ENCODE data around the gene MYG1. TPM values are rescaled to one million over a fixed set of nuclear protein-coding genes. Genes with fewer than 3 reads are reported as not detected.

Gene MYG1
- total RNA-seq, 1 donor from 2014 or later: 35.3 TPM

GRCh38 chr12:53267306-53267998, 32.0 kb upstream of the MYG1 start:
- H3K27ac ChIP-seq: peak overlapping the region; percentile 46
- H3K4me1 ChIP-seq: peaks cover 8% of the 10 kb centered on the region
- peak overlapping the region; percentile 72 for H3K4me3 ChIP-seq
- no peaks in the 10 kb centered on the region for H3K27me3 ChIP-seq (ENCODE audit: low read depth)
- H3K9me3 ChIP-seq: no peaks in the 10 kb centered on the region
- no peaks in the 10 kb centered on the region for H3K36me3 ChIP-seq
- ATAC-seq (peak; percentile 38 to 61), DNase-seq (no peak)
- no peak for TF ChIP-seq CTCF (IDR thresholded peaks at IDR 0.05)
- intact Hi-C loops (cut with DNase I): no loop called here

- peaks cover 8% of the 10 kb centered on the region for H3K4me1 ChIP-seq
- intact Hi-C loops (cut with DNase I): no loop called here
Observed at GRCh38 chr12:53267999-53268629, 31.4 kb upstream of the MYG1 start, which contains the start of gene ESPL1. Gene ESPL1 (plus strand): TSS chr12:53268299. CDS start chr12:53268767, 468 bp downstream.

DNA sequence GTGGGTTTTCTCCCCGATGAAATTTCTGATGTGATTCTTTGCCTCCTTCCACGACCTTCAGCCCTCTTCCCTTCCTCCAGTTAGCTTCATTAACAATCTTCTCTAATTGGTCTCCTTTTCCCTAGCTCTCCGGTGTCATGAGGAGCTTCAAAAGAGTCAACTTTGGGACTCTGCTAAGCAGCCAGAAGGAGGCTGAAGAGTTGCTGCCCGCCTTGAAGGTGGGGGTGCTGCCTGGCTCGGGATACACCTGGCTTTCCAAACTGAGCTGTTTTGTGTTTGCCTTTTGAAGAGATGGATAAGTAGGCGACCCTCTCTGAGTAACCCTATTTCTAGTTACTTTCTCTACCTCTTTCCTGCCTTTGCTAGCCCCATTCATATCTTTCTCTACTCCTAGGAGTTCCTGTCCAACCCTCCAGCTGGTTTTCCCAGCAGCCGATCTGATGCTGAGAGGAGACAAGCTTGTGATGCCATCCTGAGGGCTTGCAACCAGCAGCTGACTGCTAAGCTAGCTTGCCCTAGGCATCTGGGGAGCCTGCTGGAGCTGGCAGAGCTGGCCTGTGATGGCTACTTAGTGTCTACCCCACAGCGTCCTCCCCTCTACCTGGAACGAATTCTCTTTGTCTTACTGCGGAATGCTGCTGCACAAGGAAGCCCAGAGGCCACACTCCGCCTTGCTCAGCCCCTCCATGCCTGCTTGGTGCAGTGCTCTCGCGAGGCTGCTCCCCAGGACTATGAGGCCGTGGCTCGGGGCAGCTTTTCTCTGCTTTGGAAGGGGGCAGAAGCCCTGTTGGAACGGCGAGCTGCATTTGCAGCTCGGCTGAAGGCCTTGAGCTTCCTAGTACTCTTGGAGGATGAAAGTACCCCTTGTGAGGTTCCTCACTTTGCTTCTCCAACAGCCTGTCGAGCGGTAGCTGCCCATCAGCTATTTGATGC, 30.6 kb upstream of the MYG1 start:
- no peak overlapping the region for H3K27ac ChIP-seq

More at GRCh38 chr12:53267999-53268629, 31.4 kb upstream of the MYG1 start, which contains the start of gene ESPL1:
- Histone ChIP-seq H3K27ac (peak within 1 kb of the TSS; percentile 46), H3K9me3 (no peaks in the 10 kb centered on the region), H3K4me3 (peak within 1 kb of the TSS; percentile 72), H3K36me3 (no peaks in the 10 kb centered on the region), H3K27me3 (ENCODE audit: low read depth) (no peaks in the 10 kb centered on the region)
- TF ChIP-seq CTCF (IDR thresholded peaks at IDR 0.05): peak; percentile 47
- peak; percentile 80 for DNase-seq
- peak; percentile 92 to 96 for ATAC-seq

GRCh38 chr12:53274445-53274844, 25.1 kb upstream of the MYG1 start:
- intact Hi-C loops (cut with DNase I): no loop called here
- H3K27ac ChIP-seq: no peak overlapping the region
- H3K36me3 ChIP-seq: no peaks in the 10 kb centered on the region
- no peak for TF ChIP-seq CTCF (IDR thresholded peaks at IDR 0.05)
- no peak for ATAC-seq
- H3K9me3 ChIP-seq: no peaks in the 10 kb centered on the region
- no peak overlapping the region for H3K4me3 ChIP-seq
- no peak for DNase-seq
- H3K27me3 ChIP-seq (ENCODE audit: low read depth): no peaks in the 10 kb centered on the region
- no peaks in the 10 kb centered on the region for H3K4me1 ChIP-seq

More for the DNA sequence above, 30.6 kb upstream of the MYG1 start:
- Histone ChIP-seq H3K27me3 (ENCODE audit: low read depth) (no peaks in the 10 kb centered on the region), H3K36me3 (no peaks in the 10 kb centered on the region), H3K4me1 (peaks cover 8% of the 10 kb centered on the region), H3K9me3 (no peaks in the 10 kb centered on the region), H3K4me3 (peak overlapping the region; percentile 72)
- peak in 1 of 2 donors; percentile 3 for ATAC-seq
- no peak for TF ChIP-seq CTCF (IDR thresholded peaks at IDR 0.05)
- intact Hi-C loops (cut with DNase I): no loop called here
- no peak for DNase-seq

DNA sequence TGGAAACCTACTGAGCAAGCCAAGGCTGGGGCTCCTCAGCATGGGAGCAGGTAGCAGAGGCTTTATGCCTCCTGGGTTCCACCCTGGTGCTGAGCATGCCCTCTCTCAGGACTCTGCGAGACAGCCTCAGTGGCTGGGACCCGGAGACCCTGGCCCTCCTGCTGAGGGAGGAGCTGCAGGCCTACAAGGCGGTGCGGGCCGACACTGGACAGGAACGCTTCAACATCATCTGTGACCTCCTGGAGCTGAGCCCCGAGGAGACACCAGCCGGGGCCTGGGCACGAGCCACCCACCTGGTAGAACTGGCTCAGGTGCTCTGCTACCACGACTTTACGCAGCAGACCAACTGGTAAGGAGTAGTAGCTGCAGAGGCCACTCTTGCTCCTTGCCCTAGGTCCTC, 23.0 kb upstream of the MYG1 start:
- H3K27ac ChIP-seq: no peak overlapping the region
- ATAC-seq: peak in 1 of 2 donors; percentile 10
- no peaks in the 10 kb centered on the region for H3K36me3 ChIP-seq
- no peak for DNase-seq
- no peaks in the 10 kb centered on the region for H3K4me1 ChIP-seq
- H3K27me3 ChIP-seq (ENCODE audit: low read depth): no peaks in the 10 kb centered on the region
- H3K9me3 ChIP-seq: no peaks in the 10 kb centered on the region
- intact Hi-C loops (cut with DNase I): no loop called here
- no peak overlapping the region for H3K4me3 ChIP-seq
- no peak for TF ChIP-seq CTCF (IDR thresholded peaks at IDR 0.05)
